ENCODE results near the gene SEH1L.

SEH1L gene

GRCh38 chr18:13036622-13037320 is 89.0 kb downstream of the SEH1L start:
- no peak for DNase-seq (ENCODE audit: low spot score)

All from cerebellar cortex (tissue), 1 donor.